ENCODE measurements around the gene SKAP1.

SKAP1 gene

DNA sequence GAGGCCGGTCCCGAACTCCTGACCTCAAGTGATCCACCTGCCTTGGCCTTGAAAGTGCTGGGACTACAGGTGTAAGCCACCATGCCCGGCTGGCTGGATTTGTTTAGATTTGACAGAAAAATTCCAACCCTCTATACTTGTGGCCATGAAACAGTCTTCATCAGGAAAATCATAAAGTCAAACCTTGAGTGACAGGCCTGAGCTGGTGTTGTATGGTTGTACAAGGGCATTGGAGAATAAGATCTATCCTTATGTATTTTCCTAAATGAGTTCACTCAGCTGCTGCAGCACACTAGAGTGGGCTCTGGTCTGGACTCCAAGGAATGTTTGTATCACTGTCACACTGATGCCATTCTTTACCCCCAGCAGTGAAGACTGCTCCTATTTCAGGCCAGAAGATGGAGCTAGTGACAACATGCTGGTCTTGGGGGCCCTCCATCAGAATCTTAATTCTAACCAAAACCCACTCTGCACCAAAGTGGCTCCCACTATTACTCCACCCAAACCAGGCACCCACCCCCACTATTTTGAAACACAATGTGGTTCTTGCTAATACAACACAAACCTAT is 295.0 kb downstream of the SKAP1 start:
- DNase-seq: no peak

DNA sequence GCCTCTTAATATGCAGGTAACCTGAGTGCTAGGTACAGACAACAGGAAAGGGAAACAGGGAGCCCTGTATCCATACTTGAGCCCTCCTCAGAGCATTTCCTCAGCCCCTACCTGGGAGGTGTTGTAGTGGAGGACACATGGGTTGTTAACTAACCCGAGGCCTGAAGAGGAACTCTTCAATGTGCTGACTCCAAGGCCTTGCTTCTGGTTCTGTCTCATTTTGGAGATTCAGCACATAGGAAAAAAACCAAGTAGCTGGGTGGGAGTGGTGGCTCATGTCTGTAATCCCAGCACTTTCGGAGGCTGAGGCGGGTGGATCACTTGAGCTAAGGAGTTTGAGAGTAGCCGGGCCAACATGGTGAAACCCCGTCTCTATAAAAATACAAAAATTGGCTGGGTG is 297.6 kb downstream of the SKAP1 start:
- peak in 1 of 2 donors; percentile 11 for DNase-seq

DNA sequence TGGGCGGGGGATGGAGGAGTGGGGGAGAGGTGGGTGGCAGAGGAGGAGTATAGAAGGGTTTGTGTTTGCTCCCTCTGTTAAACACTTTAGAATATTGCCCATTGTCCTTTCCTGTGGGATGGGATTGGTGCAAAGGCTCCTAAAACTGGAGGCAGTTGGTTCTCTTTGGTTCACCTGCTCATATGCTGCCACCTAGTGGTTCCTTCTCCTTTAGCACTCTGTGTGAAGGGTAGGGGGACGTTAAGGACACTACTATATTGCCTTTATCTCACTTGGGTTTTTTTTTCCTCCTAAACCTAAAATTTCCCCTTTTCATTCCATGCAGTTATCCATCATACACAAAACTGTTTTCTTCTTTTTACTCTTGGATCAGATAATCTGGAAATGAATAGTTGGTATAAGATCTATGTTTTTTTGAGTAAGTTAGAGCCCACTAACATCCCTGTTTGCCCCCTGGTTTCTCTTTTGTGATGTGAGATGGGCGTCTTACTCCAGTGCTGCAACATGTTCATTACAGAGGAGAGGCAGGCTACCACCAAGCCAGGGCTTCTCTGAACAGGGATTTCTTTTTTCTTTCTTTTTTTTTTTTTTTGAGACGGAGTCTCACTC is 298.7 kb downstream of the SKAP1 start:
- peak; percentile 58 to 70 for DNase-seq

DNA sequence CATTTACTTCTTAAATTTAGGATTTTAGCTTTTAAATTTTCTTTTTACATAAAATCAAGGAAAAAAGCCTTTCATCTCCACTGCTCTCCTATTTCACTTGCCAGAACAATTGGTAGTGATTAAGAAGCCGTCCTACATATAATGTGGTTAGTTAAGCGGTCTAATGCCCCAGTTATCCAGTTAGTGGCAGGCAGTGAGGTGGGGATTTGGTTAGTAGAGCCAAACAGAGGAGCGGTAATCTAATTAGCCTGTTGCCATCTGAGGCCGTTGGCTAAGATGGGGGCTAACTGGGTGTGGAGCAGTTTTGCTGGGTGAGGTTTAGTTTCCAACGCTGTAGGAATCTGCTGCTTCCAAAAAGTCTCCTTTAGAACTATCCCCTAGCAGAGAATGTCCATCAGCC is 300.0 kb downstream of the SKAP1 start:
- DNase-seq: no peak

DNA sequence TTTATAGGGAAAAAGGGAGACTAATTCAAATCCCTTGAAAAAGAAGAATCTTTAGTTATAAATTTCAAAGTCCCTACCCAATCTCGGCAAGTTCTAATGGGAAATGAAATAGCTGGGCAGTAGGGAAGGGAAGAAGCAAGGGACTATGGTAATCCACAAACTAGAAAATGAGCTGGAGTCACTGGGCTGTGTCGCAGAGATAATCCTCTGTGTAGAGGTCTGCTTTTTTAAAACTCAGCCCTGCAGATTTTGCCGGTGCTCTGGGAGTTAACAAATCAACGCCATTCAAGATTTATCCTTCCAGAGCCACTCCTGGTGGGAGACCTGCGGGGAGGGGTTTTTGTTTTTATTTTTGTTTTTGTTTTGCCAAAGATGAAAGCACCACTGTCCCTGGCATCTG is 301.6 kb downstream of the SKAP1 start:
- DNase-seq: no peak

DNA sequence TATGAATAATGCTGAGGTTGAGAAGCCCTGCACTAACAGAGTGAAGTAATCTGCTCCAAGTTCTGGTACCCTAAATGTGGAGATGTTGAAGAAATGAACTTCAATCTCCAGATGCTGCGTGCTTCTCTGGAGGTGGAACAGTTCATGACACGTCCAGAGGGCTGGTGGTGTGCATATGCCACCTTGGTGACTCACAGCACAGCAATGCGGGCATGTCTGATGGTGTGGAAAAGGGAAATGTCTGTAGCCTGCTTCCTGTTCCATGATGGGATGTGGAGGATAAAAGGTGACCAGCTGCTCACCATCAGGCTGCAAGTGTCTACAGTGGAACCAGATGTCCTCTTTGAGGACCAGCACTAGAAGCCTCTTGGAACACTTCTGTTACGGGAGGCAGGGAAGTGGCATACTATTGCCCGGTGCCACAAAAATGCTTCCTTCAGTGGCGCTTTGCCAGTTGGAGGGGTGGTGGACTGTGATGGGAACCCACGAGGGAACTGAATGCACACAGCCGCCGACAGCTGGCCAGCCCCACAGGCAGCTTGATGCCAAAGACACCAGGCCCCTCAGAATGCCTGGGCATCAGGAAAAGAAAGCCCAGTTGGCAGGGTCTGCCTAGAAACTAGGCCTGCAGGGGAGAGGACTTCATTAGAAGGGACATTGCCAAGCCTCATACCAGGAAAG is 302.5 kb downstream of the SKAP1 start:
- no peak for DNase-seq

DNA sequence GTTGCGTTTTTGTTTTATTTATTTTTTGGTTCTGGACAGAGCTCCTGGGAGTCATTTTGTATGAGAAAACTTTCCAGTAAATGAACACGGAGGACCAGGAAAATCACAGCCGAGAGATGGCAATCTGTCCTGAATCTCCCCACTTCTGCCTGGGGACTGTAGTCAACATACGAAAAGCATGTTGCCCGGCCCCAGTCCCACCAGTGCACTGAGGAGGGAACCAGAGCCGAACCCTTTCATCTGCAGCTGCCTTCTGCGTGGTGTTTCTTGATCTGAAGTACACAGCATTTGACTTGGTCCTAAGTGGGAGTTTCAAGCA is 303.5 kb downstream of the SKAP1 start:
- DNase-seq: no peak

DNA sequence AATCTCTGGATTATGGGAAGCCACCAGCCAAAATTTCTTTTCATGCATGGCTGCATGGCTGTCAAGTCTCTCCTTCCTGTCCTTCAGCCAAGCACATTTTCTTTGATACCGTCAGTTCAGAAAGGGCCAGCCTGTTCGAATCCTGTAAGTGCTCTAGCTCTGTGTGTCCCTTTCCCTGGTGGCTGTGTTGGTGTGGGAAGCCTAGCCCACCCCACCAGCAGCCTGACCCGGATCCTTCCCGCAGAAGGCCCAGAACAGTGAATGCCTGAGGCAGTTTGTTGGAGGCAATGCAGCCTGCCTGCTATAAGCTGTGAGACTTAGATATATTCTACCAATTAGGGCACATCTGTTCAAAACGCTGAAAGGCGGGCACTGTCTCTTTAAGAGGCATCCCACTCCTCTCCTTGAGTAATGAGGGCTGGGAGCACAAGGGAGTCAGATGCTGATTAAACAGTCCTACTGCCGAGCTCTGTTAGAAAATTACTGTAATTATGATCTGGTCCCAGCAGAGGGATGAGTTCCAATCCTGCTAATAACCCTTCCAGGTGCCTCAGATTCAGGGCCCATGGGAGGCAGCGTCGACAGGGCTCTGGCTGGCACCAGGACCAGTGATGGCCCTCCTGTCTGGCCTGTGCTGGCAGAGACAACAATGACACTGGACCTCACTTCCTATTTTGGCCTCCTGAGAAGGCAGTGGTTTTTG is 304.0 kb downstream of the SKAP1 start:
- no peak for DNase-seq

DNA sequence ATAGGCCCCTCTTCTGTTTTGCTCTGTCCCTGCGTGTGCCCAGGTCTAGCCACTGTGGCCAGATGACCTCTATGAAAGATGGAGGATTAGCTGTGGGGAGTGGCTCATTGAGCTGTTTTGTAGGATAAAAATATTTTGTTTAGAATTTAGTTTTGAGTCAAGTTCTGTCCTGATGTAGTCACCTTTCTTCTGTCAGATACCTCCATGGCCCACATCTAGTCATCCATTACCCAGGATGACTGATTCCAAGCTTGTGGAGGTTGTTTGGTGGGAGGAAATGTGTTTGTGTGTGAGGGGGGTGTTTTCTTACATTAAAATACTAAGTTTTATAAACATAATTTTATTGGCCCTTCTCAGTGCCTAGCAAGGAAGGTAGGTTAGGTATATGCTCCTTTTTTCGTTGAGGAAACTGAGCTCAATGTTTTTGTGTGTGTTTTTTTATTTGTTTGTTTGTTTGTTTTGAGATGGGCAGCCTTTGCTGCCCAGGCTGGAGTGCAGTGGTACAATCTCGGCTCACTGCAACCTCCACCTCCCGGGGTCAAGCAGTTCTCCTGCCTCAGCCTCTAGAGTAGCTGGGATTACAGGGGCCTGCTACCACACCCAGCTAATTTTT is 306.1 kb downstream of the SKAP1 start:
- no peak for DNase-seq

DNA sequence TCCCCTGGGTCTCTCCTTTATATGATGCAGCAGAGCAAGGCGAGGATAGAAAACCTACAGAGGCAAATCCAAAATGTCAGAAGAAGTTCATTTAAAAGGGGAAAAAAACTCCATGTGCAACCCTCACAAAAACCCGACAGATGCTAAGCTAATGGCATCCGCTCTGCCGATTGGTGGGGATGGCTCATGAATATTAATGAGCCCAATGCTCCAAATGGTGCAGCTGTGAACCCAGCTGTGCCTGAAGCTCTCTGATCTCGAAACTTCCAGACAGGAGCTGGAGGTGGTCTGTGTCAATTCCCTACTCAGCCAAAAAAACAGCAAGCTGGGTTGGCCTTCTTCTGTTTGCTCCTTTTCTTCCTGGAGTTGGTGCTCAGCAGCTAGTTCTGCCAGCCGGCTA is 306.9 kb downstream of the SKAP1 start:
- DNase-seq: no peak

DNA sequence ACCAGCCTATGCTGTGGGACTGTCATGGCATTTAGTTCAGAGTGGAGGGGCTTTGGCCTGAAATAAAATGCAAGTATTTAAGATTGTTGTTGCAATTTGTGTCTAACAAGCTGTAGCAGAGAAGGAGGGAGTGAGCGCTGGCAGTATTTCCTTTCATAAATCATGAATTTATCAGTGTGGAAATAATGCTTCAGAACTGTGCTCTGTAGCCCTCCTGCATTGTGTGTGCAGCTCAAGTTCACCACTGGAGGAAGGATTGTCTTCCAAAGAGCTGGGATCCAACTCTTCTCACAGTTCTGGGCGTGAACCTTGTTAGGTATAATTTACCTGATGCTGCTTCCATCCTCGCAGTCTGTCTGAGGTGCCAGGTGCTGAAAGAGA is 307.4 kb downstream of the SKAP1 start:
- no peak for DNase-seq

DNA sequence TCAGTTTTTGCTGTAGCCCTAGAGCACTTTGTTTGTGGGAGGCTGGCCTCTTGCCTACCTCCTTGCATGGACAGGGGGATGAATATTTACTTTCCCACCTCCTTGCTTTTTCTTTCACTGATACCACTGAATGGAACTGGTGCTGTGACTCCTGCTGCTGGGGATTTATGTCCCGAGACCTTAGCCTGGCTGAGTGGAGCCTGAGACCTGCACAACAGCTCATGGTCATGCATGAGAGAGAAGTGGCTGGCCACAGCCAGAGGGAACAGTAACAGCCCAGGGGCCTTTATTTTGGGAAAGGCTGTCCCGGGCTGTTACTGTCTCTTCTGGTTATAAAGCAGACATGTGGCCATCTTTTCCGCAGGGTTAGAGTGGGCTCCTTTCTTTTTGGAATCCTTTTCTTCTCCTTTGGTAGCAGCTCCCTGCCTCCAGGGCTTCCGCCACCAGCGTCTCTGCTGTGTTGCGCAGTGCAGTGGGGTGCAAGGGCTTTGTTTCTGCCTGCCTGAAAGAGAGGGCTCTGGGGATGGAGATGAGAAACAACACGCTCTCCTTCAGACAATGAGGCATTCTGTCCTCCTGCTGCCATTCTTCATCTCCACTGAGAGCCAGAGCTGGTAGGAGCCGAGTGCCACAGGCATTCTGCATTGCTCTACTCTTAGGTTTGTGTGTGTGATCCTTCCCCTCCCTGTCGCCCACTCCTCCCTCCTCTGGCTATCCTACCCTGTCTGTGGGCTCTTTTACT is 307.9 kb downstream of the SKAP1 start:
- DNase-seq: no peak

DNA sequence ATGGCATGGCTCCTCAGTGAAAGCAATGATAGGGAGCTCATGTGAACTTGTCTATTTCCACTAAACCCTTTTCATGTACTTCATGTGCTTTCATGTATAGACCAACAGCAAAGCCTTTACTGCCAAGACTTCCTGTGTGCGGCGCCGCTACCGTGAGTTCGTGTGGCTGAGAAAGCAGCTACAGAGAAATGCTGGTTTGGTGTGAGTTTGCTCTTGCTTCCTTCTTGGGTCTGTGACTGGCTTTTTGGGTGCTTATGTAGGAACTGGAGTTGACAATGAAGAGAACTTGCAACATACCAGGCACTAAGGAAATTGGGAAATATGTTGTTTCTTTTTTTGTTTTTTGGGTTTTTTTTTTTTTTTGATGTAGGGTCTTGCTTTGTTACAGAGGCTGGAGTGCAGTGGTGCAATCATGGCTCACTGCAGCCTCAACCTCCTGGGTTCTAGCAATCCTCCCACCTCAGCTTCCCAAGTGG is 316.8 kb downstream of the SKAP1 start:
- DNase-seq: peak; percentile 84 to 88

DNA sequence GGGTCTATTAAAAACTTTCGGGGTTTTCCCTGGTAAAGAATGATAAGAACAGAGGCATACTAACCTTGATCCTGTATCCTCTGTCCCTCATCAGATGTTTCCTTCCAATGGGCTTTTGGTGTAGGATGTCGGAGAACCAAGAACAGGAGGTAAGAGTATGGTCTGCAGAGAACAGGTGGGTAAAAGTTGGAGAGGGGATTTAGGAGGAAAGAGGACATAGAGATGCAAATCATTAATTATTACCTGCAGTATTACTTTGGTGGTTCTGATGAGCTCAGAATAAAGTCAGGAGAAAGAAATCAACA is 318.1 kb downstream of the SKAP1 start:
- DNase-seq: no peak

DNA sequence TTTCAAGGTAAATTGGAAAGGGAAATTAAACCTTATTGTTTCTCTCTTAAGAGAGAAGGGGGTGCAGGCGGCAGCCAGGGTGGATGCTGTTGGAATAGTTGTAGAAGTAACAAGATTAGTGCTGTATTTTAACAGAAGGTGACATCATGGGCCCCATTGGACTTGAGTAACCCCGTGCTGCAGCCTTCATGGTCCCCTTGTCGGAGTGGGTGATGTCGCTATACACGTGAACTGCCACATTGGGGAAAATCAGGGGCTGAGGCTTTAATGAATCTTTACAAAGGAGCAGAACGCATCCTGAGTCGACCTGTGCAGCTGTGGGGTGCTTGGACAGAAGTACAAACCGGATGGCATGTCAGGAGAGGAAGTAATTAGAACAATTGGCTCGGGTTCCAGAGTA is 319.3 kb downstream of the SKAP1 start:
- no peak for DNase-seq

DNA sequence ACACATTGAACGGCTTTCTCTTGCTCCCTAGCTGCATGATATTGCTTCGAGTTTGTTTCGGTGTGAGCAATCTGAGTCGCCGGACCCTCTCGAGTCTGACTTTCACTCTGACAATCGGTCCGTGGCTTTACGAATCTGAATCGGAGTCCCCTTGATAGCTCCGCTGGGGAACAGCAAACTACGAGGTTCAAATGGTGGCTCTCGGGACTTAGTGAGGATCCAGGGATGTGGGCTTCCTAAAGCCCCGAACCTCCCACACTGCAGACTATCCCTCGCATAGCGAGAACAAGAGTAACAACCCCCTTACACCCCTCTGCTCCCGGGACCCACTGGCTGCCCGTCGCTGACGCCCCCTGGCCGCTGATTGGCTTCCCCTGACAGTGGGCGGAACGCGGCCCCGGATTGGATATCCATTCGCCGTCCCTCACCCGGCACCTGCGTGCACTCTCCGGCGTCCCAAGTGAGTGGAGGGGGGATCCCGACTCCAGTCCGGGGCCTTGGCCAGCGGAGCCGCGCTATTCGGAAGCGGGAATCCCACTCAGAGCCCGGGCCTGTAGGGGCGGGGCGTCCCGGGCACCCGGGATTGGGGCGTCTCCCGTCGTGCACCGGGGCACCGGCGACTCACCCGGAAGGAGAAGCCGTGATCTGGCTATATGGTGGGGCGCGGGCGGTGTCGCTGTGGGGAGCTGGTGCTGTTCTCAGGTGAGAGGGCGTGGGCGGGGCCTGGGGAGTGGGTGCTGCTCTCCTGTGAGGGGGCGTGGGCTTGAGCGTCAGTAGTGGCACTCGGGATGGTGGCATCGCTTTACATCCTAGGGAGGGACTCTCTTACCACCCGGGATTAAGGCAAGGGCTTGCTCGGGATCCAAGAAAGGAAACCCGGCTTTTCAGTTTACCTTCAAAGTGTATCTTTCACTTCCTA is 322.6 kb downstream of the SKAP1 start, which contains the start of gene SNX11:
Gene SNX11, plus strand, starts transcription at position 630 of the 919 bp plus-strand sequence. CDS start 4,278 bp downstream, outside the sequence.
- DNase-seq: peak; percentile 83 to 85

DNA sequence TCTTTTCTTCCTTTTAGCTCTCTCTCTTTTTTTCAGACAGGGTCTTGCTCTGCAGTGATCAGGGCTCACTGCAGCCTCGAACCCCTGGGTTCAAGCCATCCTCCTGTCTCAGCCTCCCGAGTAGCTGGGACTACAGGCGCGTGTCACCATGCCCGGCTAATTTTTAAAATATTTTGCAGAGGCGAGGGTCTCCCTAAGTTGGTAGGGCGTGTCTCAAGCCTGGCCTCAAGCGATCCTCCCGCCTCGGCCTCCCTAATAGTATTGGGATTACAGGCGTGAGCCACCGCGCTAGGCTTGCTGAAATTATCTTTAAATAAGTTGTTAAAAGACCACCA is 323.2 kb downstream of the SKAP1 start:
- DNase-seq: no peak

DNA sequence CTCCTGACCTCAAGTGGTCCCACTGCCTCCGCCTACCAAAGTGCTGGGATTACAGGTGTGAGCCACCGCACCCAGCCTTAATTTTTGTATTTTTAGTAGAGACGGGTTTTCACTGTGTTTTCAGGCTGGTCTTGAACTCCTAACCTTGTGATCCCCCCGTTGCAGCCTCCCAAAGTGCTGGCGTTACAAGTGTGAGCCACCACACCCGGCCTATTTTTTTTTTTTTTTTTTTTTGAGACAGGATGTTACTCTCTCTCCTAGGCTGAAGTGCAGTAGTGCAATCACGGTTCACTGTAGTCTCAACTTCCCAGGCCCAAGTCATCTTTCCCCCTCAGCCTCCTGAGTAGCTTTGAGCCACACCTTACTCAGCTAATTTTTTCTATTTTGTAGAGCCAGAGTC is 325.6 kb downstream of the SKAP1 start:
- no peak for DNase-seq

DNA sequence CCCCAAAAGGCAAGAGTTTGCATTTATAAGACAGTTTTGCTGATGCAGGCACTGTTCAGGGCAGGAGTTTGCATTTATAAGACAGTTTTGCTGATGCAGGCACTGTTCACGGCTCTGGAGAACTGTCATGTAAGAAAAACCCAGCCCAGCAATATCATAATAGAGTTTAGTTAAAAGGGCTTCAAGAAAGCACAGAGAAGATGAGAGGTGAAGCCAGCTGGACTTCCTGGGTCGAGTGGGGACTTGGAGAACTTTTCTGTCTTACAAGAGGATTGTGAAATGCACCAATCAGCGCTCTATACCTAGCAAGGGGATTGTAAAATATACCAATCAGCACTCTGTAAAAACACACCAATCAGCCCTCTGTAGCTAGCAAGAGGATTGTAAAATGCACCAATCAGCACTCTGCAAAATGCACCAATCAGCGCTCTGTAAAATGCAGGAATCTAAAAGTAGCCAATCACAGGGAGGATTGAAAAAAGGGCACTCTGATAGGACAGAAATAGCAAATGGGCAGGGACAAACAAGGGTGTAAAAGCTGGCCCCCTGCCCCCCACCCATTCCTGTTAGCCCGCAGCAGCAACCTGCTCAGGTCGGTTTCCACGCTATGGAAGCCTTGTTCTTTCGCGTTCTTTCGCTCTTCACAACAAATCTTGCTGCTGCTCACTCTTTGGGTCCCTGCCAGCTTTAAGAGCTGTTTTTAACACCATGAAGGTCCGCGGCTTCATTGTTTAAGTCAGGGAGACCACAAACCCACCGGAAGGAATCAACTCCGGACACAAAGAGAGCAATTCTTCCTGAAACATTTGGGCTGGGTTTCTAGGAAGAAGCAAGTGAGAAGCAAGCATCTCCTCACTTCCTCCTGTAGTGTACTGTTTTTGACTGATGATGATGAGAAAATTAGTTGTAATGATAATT is 327.0 kb downstream of the SKAP1 start:
- DNase-seq: peak; percentile 58 to 67

DNA sequence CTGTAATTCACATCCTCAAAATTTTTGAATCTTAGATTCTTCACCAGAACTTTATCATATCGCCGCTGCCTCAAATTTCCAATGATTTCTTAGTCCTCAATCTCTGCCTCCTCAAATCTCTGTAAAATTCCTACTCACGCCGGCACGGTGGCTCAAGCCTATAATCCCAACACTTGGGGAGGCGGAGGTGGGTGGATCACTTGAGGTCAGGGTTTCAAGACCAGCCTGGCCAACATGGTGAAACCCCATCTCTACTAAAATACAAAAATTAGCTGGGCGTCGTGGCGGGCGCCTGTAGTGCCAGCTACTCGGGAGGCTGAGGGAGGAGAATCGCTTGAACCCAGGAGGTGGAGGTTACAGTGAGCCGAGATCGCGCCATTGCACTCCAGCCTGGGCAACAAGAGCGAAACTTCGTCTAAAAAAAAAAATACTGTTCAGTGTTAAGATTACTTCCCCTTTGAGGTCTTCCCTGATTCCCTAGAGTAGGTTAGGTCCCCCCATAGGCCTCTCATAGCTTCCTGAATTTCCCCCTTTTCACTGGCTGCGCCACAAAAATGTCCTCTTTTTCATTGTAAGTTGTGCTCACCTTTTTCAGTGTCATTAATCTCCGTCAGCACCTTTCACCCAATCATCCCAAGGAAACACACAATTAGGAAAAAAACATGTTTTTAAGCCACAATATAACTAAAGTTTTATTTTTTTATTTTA is 327.8 kb downstream of the SKAP1 start:
- peak in 1 of 2 donors; percentile 4 for DNase-seq

All from inflammatory macrophage (primary cell).